BLaER1 (cell line): ENCODE data around the gene DLG2.

ENCODE experiments used
- H3K27ac ChIP-seq: shearing (Covaris generic); formaldehyde crosslinking; 2 replicates; pipeline ENCODE4 v1.8.1; 2022
- H3K27me3 ChIP-seq: shearing (Covaris generic); formaldehyde crosslinking; 2 replicates; pipeline ENCODE4 v1.8.1; 2022
- H3K36me3 ChIP-seq: shearing (Covaris generic); formaldehyde crosslinking; 2 replicates; pipeline ENCODE4 v1.8.1; 2022
- H3K4me1 ChIP-seq: shearing (Covaris generic); formaldehyde crosslinking; 2 replicates; pipeline ENCODE4 v1.8.1; 2022
- H3K4me2 ChIP-seq: shearing (Covaris generic); formaldehyde crosslinking; 2 replicates; pipeline ENCODE4 v1.8.1; 2022
- H3K4me3 ChIP-seq: shearing (Covaris generic); formaldehyde crosslinking; 2 replicates; pipeline ENCODE4 v1.8.1; 2022
- H3K9ac ChIP-seq: shearing (Covaris generic); formaldehyde crosslinking; 2 replicates; pipeline ENCODE4 v1.8.1; 2022
- H3K9me3 ChIP-seq: shearing (Covaris generic); formaldehyde crosslinking; 2 replicates; pipeline ENCODE4 v1.8.1; 2022
- H4K20me1 ChIP-seq: shearing (Covaris generic); formaldehyde crosslinking; 2 replicates; pipeline ENCODE4 v1.8.1; 2022
- Cebpa-rat ChIP-seq: shearing (Covaris generic); IDR thresholded peaks from 2 replicates; pipeline ENCODE4 v1.8.1; 2022

DLG2 gene

DNA sequence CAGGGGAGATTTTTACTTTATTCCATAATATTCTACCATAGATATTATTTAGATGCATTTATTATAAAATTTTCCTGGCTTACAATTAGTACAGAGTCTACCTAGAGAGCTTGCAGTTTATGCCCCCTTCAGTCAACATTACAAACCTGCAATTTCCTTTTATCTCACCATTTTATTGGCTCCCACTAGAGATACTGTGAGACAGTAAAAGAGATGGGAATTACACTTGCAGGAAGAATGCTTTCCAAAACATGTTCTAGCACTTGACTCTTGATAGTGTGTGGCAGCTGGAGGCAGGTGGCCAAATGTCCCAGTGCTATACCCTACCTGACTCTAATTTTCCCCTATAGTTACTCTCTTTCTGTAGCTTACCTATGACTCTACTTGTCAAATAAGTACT, 863.2 kb downstream of the DLG2 start:
- no peak overlapping the region for H3K4me2 ChIP-seq
- no peak overlapping the region for H3K9ac ChIP-seq
- no peaks in the 10 kb centered on the region for H3K36me3 ChIP-seq
- no peak overlapping the region for H3K4me3 ChIP-seq
- H3K4me1 ChIP-seq, result no peaks in the 10 kb centered on the region
- H3K9me3 ChIP-seq, result 0 out of 2 replicates have a peak, but pooled peaks cover 4% of the 10 kb centered on the region
- H3K27ac ChIP-seq, result no peak overlapping the region
- no peaks in the 10 kb centered on the region for H4K20me1 ChIP-seq
- no peaks in the 10 kb centered on the region for H3K27me3 ChIP-seq
- TF ChIP-seq Cebpa-rat, result no peak

DNA sequence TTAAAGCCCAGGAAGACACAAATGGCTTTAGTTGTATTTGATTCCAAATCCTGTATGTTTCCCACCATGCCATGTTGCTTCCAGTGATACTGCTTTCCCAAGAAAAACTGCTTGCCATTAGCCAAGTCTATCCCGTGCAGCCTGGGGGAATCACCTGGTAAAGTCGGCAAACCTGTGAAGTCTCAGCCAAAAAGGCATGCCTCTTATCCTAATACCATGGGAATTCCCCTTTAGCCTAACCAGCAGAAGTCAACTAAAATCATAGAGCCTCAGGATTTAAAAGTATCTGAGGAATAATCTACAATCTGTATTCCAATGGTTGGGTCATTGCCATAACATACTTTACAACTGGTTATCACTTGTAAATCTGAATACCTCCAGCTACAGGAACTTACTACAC, 869.4 kb downstream of the DLG2 start:
- Histone ChIP-seq H3K4me2 (no peak overlapping the region), H3K27me3 (no peaks in the 10 kb centered on the region), H3K4me3 (no peak overlapping the region), H3K4me1 (no peaks in the 10 kb centered on the region), H3K27ac (no peak overlapping the region), H3K36me3 (no peaks in the 10 kb centered on the region), H3K9me3 (no peaks in the 10 kb centered on the region), H3K9ac (no peak overlapping the region), H4K20me1 (no peaks in the 10 kb centered on the region)
- no peak for TF ChIP-seq Cebpa-rat

DNA sequence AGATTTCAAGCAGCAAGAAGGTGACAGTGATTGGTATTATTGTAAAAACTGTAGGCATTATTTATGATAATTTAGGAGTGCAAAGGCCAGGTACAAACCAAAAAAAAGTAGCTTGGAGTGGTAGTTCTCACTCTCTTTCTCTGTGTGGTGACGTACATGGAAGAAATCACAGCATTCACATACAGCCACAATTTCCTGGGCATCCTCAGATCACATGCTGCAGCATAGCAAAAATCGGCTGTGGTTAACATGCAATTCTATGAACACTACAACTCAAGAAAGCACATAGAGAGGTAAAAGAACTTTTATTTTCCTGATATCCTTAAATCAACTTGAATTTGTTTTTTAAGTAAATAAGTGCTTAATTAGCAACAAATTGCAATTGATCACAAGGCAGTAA, 875.8 kb downstream of the DLG2 start:
- Histone ChIP-seq H4K20me1 (no peaks in the 10 kb centered on the region), H3K9ac (no peak overlapping the region), H3K27ac (no peak overlapping the region), H3K4me3 (no peak overlapping the region), H3K9me3 (no peaks in the 10 kb centered on the region), H3K4me1 (peaks cover 19% of the 10 kb centered on the region), H3K4me2 (no peak overlapping the region), H3K36me3 (no peaks in the 10 kb centered on the region), H3K27me3 (no peaks in the 10 kb centered on the region)
- TF ChIP-seq Cebpa-rat, result no peak

- no peak overlapping the region for H3K9ac ChIP-seq
- H3K27ac ChIP-seq, result no peak overlapping the region
- no peaks in the 10 kb centered on the region for H3K27me3 ChIP-seq
- H3K4me2 ChIP-seq, result peak overlapping the region; percentile 50
- H3K9me3 ChIP-seq, result no peaks in the 10 kb centered on the region
- H3K4me3 ChIP-seq, result no peak overlapping the region
- TF ChIP-seq Cebpa-rat, result no peak
- H3K36me3 ChIP-seq, result no peaks in the 10 kb centered on the region
- no peaks in the 10 kb centered on the region for H4K20me1 ChIP-seq
- peaks cover 19% of the 10 kb centered on the region for H3K4me1 ChIP-seq
Measured at GRCh38 chr11:84747871-84748270, 879.3 kb downstream of the DLG2 start.

GRCh38 chr11:84740050-84740449, 887.1 kb downstream of the DLG2 start:
- no peaks in the 10 kb centered on the region for H3K4me1 ChIP-seq
- H4K20me1 ChIP-seq, result no peaks in the 10 kb centered on the region
- no peak overlapping the region for H3K4me2 ChIP-seq
- no peak overlapping the region for H3K27ac ChIP-seq
- no peak overlapping the region for H3K9ac ChIP-seq
- no peak overlapping the region for H3K4me3 ChIP-seq
- no peaks in the 10 kb centered on the region for H3K9me3 ChIP-seq
- no peak for TF ChIP-seq Cebpa-rat
- H3K27me3 ChIP-seq, result no peaks in the 10 kb centered on the region
- no peaks in the 10 kb centered on the region for H3K36me3 ChIP-seq

DNA sequence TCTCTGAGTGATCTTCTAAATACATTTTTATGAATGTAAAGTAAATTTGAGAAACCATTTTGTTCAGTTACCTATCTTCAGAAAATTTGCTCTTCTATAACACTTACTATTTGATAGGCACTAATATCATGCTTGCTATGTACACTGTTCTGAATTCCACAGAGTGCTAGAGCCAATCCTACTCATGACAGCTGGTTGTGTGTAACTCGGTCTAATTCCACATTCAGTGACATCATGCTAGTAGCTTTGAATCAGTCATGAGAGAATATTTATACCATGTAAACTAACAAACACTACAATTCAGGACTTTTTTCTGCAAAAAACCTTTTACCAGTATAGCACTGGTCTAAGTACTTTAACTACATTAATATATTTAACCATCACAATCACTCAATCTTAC, 902.9 kb downstream of the DLG2 start:
- Histone ChIP-seq H3K9ac (no peak overlapping the region), H4K20me1 (no peaks in the 10 kb centered on the region), H3K27ac (no peak overlapping the region), H3K27me3 (no peaks in the 10 kb centered on the region), H3K4me1 (peaks cover 15% of the 10 kb centered on the region; the same call in 1 of the 2 replicates), H3K36me3 (no peaks in the 10 kb centered on the region), H3K4me2 (no peak overlapping the region), H3K9me3 (no peaks in the 10 kb centered on the region), H3K4me3 (no peak overlapping the region)
- no peak for TF ChIP-seq Cebpa-rat

DNA sequence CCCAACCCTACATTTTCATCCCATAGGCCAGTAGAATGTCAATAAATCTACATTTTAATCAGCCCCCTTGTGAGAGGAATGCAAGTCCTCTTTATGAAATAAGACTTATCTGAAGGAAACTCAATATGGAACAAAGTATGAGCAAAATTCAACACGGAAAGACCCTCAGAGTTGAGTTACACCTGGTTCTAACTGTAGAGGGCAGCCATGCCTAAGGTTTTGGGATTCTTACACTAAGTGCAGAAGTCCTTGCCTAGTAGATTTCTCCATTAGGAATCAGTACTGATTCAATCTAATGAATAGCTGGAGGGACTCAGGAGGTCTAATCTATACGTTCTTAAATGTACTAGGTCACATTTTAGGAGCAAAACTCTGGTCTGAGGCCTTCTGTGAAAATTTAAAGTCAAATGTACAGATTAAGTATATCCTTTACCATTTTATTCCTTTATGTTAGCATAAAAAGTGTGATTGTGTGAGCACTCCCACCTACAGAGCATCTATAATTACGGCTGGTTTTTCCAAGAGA, 904.5 kb downstream of the DLG2 start:
- no peak overlapping the region for H3K4me2 ChIP-seq
- no peaks in the 10 kb centered on the region for H3K9me3 ChIP-seq
- H3K9ac ChIP-seq, result no peak overlapping the region

GRCh38 chr11:84721561-84721961, 905.6 kb downstream of the DLG2 start:
- Histone ChIP-seq H3K4me1 (peaks cover 15% of the 10 kb centered on the region; the same call in 1 of the 2 replicates), H4K20me1 (no peaks in the 10 kb centered on the region), H3K27ac (no peak overlapping the region), H3K9me3 (no peaks in the 10 kb centered on the region), H3K27me3 (no peaks in the 10 kb centered on the region), H3K36me3 (no peaks in the 10 kb centered on the region), H3K4me2 (no peak overlapping the region; the same call in 1 of the 2 replicates), H3K9ac (no peak overlapping the region), H3K4me3 (no peak overlapping the region)
- TF ChIP-seq Cebpa-rat, result no peak

More for the DNA sequence above, 904.5 kb downstream of the DLG2 start:
- Histone ChIP-seq H3K27me3 (no peaks in the 10 kb centered on the region), H3K4me1 (peaks cover 15% of the 10 kb centered on the region; the same call in 1 of the 2 replicates), H4K20me1 (no peaks in the 10 kb centered on the region), H3K36me3 (no peaks in the 10 kb centered on the region), H3K27ac (no peak overlapping the region), H3K4me3 (no peak overlapping the region)
- TF ChIP-seq Cebpa-rat, result no peak

GRCh38 chr11:84720706-84721402, 906.3 kb downstream of the DLG2 start:
- Histone ChIP-seq H3K9ac (no peak overlapping the region), H3K27me3 (no peaks in the 10 kb centered on the region), H3K36me3 (no peaks in the 10 kb centered on the region), H3K4me1 (peaks cover 15% of the 10 kb centered on the region; the same call in 1 of the 2 replicates), H4K20me1 (no peaks in the 10 kb centered on the region), H3K4me2 (no peak overlapping the region; the same call in 1 of the 2 replicates), H3K27ac (no peak overlapping the region), H3K4me3 (no peak overlapping the region), H3K9me3 (no peaks in the 10 kb centered on the region)
- TF ChIP-seq Cebpa-rat, result no peak

GRCh38 chr11:84719935-84720577, 907.1 kb downstream of the DLG2 start:
- H3K9me3 ChIP-seq, result no peaks in the 10 kb centered on the region
- no peak overlapping the region for H3K4me3 ChIP-seq
- no peak for TF ChIP-seq Cebpa-rat
- H3K36me3 ChIP-seq, result no peaks in the 10 kb centered on the region
- no peak overlapping the region for H3K9ac ChIP-seq
- peaks cover 15% of the 10 kb centered on the region; the same call in 1 of the 2 replicates for H3K4me1 ChIP-seq
- no peaks in the 10 kb centered on the region for H4K20me1 ChIP-seq
- H3K4me2 ChIP-seq, result no peak overlapping the region
- H3K27me3 ChIP-seq, result no peaks in the 10 kb centered on the region
- H3K27ac ChIP-seq, result no peak overlapping the region
